ENCODE data around the gene DNAH7. TPM values are rescaled to one million over a fixed set of nuclear protein-coding genes. Genes with fewer than 3 reads are reported as not detected.

Gene DNAH7
- total and polyA plus RNA-seq, 2 experiments from 2014 or later: 0.35 to 1.1 TPM

DNA sequence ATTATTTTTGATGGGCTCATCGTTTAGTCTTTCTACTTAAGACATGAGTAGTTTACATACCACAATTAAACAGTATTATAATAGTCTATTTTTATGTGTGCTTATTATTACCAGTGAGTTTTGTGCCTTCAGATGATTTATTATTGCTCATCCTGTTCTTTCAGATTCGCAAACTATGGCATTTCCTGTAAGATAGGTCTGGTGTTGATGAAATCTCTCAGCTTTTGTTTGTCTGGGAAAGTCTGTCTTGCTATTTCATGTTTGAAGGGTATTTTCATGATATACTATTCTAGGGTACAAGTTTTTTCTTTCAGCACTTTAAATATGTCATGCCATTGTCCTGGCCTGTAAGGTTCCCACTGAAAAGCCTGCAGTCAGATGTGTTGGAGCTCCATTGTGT, 101.3 kb downstream of the DNAH7 start:
- Histone ChIP-seq H3K9me2 (ENCODE audit: insufficient read depth) (no peaks in the 10 kb centered on the region), H3F3A (replicated peaks; ENCODE audit: low read depth) (no peaks in the 10 kb centered on the region), H2AFZ (no peak overlapping the region), H3K4me2 (no peak overlapping the region), H4K20me1 (replicated peaks; ENCODE audit: insufficient read depth) (no peaks in the 10 kb centered on the region), H3K27me3 (ENCODE audit: insufficient read depth) (no peaks in the 10 kb centered on the region), H3K36me3 (ENCODE audit: insufficient read depth) (no peaks in the 10 kb centered on the region), H3K27ac (ENCODE audit: low read depth) (no peak overlapping the region), H3K79me2 (replicated peaks; ENCODE audit: insufficient read depth) (no peaks in the 10 kb centered on the region), H3K4me1 (ENCODE audit: insufficient read depth) (no peaks in the 10 kb centered on the region), H3K4me3 (no peak overlapping the region)
- H3K4me1 Mint-ChIP-seq: no peaks in the 10 kb centered on the region
- no peaks in the 10 kb centered on the region; the same call in 2 of the 3 replicates for H3K9me3 Mint-ChIP-seq
- ATAC-seq: no peak
- H3K4me3 Mint-ChIP-seq: no peak overlapping the region
- peaks cover 2% of the 10 kb centered on the region for H3K27me3 Mint-ChIP-seq (ENCODE audit: insufficient read depth, low read depth, poor library complexity)
- DNase-seq (ENCODE audit: low spot score): no peak
- no peaks in the 10 kb centered on the region for H3K36me3 Mint-ChIP-seq (ENCODE audit: low read depth)
- TF ChIP-seq NANOG (IDR thresholded peaks at IDR 0.05; ENCODE audit: borderline replicate concordance): no peak
- TF ChIP-seq, protein P1, sequence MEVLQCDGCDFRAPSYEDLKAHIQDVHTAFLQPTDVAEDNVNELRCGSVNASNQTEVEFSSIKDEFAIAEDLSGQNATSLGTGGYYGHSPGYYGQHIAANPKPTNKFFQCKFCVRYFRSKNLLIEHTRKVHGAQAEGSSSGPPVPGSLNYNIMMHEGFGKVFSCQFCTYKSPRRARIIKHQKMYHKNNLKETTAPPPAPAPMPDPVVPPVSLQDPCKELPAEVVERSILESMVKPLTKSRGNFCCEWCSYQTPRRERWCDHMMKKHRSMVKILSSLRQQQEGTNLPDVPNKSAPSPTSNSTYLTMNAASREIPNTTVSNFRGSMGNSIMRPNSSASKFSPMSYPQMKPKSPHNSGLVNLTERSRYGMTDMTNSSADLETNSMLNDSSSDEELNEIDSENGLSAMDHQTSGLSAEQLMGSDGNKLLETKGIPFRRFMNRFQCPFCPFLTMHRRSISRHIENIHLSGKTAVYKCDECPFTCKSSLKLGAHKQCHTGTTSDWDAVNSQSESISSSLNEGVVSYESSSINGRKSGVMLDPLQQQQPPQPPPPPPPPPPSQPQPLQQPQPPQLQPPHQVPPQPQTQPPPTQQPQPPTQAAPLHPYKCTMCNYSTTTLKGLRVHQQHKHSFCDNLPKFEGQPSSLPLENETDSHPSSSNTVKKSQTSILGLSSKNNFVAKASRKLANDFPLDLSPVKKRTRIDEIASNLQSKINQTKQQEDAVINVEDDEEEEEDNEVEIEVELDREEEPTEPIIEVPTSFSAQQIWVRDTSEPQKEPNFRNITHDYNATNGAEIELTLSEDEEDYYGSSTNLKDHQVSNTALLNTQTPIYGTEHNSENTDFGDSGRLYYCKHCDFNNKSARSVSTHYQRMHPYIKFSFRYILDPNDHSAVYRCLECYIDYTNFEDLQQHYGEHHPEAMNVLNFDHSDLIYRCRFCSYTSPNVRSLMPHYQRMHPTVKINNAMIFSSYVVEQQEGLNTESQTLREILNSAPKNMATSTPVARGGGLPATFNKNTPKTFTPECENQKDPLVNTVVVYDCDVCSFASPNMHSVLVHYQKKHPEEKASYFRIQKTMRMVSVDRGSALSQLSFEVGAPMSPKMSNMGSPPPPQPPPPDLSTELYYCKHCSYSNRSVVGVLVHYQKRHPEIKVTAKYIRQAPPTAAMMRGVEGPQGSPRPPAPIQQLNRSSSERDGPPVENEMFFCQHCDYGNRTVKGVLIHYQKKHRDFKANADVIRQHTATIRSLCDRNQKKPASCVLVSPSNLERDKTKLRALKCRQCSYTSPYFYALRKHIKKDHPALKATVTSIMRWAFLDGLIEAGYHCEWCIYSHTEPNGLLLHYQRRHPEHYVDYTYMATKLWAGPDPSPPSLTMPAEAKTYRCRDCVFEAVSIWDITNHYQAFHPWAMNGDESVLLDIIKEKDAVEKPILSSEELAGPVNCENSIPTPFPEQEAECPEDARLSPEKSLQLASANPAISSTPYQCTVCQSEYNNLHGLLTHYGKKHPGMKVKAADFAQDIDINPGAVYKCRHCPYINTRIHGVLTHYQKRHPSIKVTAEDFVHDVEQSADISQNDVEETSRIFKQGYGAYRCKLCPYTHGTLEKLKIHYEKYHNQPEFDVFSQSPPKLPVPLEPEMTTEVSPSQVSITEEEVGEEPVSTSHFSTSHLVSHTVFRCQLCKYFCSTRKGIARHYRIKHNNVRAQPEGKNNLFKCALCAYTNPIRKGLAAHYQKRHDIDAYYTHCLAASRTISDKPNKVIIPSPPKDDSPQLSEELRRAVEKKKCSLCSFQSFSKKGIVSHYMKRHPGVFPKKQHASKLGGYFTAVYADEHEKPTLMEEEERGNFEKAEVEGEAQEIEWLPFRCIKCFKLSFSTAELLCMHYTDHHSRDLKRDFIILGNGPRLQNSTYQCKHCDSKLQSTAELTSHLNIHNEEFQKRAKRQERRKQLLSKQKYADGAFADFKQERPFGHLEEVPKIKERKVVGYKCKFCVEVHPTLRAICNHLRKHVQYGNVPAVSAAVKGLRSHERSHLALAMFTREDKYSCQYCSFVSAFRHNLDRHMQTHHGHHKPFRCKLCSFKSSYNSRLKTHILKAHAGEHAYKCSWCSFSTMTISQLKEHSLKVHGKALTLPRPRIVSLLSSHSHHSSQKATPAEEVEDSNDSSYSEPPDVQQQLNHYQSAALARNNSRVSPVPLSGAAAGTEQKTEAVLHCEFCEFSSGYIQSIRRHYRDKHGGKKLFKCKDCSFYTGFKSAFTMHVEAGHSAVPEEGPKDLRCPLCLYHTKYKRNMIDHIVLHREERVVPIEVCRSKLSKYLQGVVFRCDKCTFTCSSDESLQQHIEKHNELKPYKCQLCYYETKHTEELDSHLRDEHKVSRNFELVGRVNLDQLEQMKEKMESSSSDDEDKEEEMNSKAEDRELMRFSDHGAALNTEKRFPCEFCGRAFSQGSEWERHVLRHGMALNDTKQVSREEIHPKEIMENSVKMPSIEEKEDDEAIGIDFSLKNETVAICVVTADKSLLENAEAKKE (CRISPR knock-in tag; IDR thresholded peaks at IDR 0.05): no peak
- TF ChIP-seq ZNF331 (CRISPR knock-in tag; IDR thresholded peaks at IDR 0.05; ENCODE audit: low read depth): no peak
- no peak overlapping the region; the same call in 1 of the 2 replicates for H3K27ac Mint-ChIP-seq

DNA sequence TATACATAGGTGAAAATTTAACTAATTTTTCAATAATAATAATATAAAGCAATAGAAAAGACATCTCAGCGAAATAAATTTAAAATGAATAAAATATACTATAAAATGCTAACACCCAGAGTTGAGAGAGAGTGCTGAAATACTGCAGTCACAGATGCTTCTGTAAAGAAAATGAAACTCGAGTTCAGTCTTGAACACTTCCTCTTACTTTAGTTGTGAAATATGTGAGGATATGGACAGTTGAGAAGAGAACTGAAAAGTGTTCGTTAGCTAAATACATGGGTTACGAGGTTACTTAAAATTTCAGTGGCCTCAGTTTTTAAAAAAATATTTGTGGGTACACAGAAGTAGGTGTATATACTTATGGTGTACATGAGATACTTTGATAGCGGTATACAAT, 106.8 kb downstream of the DNAH7 start:
- no peak overlapping the region for H3K4me3 Mint-ChIP-seq
- ATAC-seq: no peak
- TF ChIP-seq NANOG (IDR thresholded peaks at IDR 0.05; ENCODE audit: borderline replicate concordance): no peak
- TF ChIP-seq, protein P2, sequence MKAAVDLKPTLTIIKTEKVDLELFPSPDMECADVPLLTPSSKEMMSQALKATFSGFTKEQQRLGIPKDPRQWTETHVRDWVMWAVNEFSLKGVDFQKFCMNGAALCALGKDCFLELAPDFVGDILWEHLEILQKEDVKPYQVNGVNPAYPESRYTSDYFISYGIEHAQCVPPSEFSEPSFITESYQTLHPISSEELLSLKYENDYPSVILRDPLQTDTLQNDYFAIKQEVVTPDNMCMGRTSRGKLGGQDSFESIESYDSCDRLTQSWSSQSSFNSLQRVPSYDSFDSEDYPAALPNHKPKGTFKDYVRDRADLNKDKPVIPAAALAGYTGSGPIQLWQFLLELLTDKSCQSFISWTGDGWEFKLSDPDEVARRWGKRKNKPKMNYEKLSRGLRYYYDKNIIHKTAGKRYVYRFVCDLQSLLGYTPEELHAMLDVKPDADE (IDR thresholded peaks at IDR 0.05): no peak
- no peak for TF ChIP-seq EZH2 (IDR thresholded peaks at IDR 0.05; ENCODE audit: low read depth, unreplicated experiment)
- TF ChIP-seq JUNB (IDR thresholded peaks at IDR 0.05; ENCODE audit: unreplicated experiment): no peak
- TF ChIP-seq, protein P3, sequence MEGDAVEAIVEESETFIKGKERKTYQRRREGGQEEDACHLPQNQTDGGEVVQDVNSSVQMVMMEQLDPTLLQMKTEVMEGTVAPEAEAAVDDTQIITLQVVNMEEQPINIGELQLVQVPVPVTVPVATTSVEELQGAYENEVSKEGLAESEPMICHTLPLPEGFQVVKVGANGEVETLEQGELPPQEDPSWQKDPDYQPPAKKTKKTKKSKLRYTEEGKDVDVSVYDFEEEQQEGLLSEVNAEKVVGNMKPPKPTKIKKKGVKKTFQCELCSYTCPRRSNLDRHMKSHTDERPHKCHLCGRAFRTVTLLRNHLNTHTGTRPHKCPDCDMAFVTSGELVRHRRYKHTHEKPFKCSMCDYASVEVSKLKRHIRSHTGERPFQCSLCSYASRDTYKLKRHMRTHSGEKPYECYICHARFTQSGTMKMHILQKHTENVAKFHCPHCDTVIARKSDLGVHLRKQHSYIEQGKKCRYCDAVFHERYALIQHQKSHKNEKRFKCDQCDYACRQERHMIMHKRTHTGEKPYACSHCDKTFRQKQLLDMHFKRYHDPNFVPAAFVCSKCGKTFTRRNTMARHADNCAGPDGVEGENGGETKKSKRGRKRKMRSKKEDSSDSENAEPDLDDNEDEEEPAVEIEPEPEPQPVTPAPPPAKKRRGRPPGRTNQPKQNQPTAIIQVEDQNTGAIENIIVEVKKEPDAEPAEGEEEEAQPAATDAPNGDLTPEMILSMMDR (conservative IDR thresholded peaks at IDR 0.05; ENCODE audit: low read depth in 2 of 2): no peak
- TF ChIP-seq POLR2AphosphoS5 (IDR thresholded peaks at IDR 0.05; ENCODE audit: low read depth): no peak
- no peak for TF ChIP-seq STAT1 (IDR thresholded peaks at IDR 0.05; ENCODE audit: unreplicated experiment)

More for the DNA sequence above, 106.8 kb downstream of the DNAH7 start:
- no peak overlapping the region for H2AFZ ChIP-seq
- H3K4me2 ChIP-seq: no peak overlapping the region
- Mint-ChIP-seq H3K27ac (no peak overlapping the region), H3K4me1 (no peaks in the 10 kb centered on the region), H3K27me3 (ENCODE audit: insufficient read depth, low read depth, poor library complexity) (peaks cover 2% of the 10 kb centered on the region), H3K9me3 (no peaks in the 10 kb centered on the region; the same call in 2 of the 3 replicates), H3K36me3 (ENCODE audit: low read depth) (no peaks in the 10 kb centered on the region)
- no peaks in the 10 kb centered on the region for H3K4me1 ChIP-seq (ENCODE audit: insufficient read depth)
- no peaks in the 10 kb centered on the region for H4K20me1 ChIP-seq (replicated peaks; ENCODE audit: insufficient read depth)
- no peak for DNase-seq (ENCODE audit: low spot score)
- no peaks in the 10 kb centered on the region for H3K36me3 ChIP-seq (ENCODE audit: insufficient read depth)
- H3K27ac ChIP-seq (ENCODE audit: low read depth): no peak overlapping the region
- H3K27me3 ChIP-seq (ENCODE audit: insufficient read depth): no peaks in the 10 kb centered on the region
- H3K9me2 ChIP-seq (ENCODE audit: insufficient read depth): no peaks in the 10 kb centered on the region
- no peaks in the 10 kb centered on the region for H3F3A ChIP-seq (replicated peaks; ENCODE audit: low read depth)
- H3K4me3 ChIP-seq: no peak overlapping the region
- H3K79me2 ChIP-seq (replicated peaks; ENCODE audit: insufficient read depth): no peaks in the 10 kb centered on the region
